ENCODE data around the gene ZCCHC14.

ZCCHC14 gene

GRCh38 chr16:87451563-87452210 is 41.1 kb downstream of the ZCCHC14 start:
- DNase-seq: no peak

- no peak for DNase-seq
Measured at GRCh38 chr16:87448866-87449265, 44.0 kb downstream of the ZCCHC14 start.

GRCh38 chr16:87447323-87447722 is 45.5 kb downstream of the ZCCHC14 start:
- no peak for DNase-seq

GRCh38 chr16:87446479-87446878 is 46.3 kb downstream of the ZCCHC14 start:
- DNase-seq: no peak

- no peak for DNase-seq
Measured at GRCh38 chr16:87445486-87445885, 47.3 kb downstream of the ZCCHC14 start.

- no peak for DNase-seq
Measured at GRCh38 chr16:87443964-87444363, 48.9 kb downstream of the ZCCHC14 start.

GRCh38 chr16:87443016-87443415 is 49.8 kb downstream of the ZCCHC14 start:
- no peak for DNase-seq

GRCh38 chr16:87442581-87442966 is 50.2 kb downstream of the ZCCHC14 start:
- no peak for DNase-seq

GRCh38 chr16:87441886-87442580 is 50.8 kb downstream of the ZCCHC14 start:
- no peak for DNase-seq

GRCh38 chr16:87439926-87440325 is 52.9 kb downstream of the ZCCHC14 start:
- DNase-seq: no peak

GRCh38 chr16:87438611-87438985 is 54.2 kb downstream of the ZCCHC14 start:
- DNase-seq: no peak

- no peak for DNase-seq
Measured at GRCh38 chr16:87437911-87438610, 54.8 kb downstream of the ZCCHC14 start.

GRCh38 chr16:87437327-87437726 is 55.5 kb downstream of the ZCCHC14 start:
- DNase-seq: no peak

- DNase-seq: no peak
Measured at GRCh38 chr16:87436225-87437172, 56.3 kb downstream of the ZCCHC14 start.

- DNase-seq: no peak
Measured at GRCh38 chr16:87435372-87436224, 57.2 kb downstream of the ZCCHC14 start.

GRCh38 chr16:87434146-87434667 is 58.6 kb downstream of the ZCCHC14 start:
- no peak for DNase-seq

GRCh38 chr16:87432330-87432915 is 60.4 kb downstream of the ZCCHC14 start:
- no peak for DNase-seq

GRCh38 chr16:87431926-87432325 is 60.9 kb downstream of the ZCCHC14 start:
- no peak for DNase-seq

- no peak for DNase-seq
Measured at GRCh38 chr16:87426423-87427215, 66.2 kb downstream of the ZCCHC14 start.

GRCh38 chr16:87425941-87426340 is 66.9 kb downstream of the ZCCHC14 start:
- DNase-seq: no peak
